SK-N-SH (cell line): Measurements from ENCODE around the gene PCIF1.

Experiments used
- CTCF ChIP-seq: fragments of 200-600 bp; sonication (generic); IDR thresholded peaks from 2 replicates; pipeline ENCODE4 v1.6.1; 2017; ENCODE audit warnings: antibody characterized with exemption, mild to moderate bottlenecking, moderate library complexity
- FOXM1 ChIP-seq: IDR thresholded peaks from 2 replicates; pipeline ENCODE4 v1.4.0; 2012; ENCODE audit warnings: low read depth, mild to moderate bottlenecking
- MXI1 ChIP-seq: IDR thresholded peaks from 2 replicates; pipeline ENCODE4 v1.6.1; 2012; ENCODE audit warnings: mild to moderate bottlenecking, low read depth, low read length, improper control_type of control experiment
- REST ChIP-seq: IDR thresholded peaks from 2 replicates; pipeline ENCODE4 v1.6.1; 2012; ENCODE audit warnings: mild to moderate bottlenecking, low read depth, low read length, moderate library complexity
- SIN3A ChIP-seq: IDR thresholded peaks from 2 replicates; pipeline ENCODE4 v1.6.1; 2012; ENCODE audit warnings: low read depth, mild to moderate bottlenecking, low read length, moderate library complexity, borderline replicate concordance
- ZBTB33 ChIP-seq: IDR thresholded peaks from 2 replicates; pipeline ENCODE4 v1.4.0; 2012; ENCODE audit warnings: low read depth, borderline replicate concordance

GRCh38 chr20:45968801-45969711, 34.6 kb downstream of the PCIF1 start:
- TF ChIP-seq CTCF (no peak), FOXM1 (no peak), MXI1 (no peak), REST (no peak), SIN3A (no peak), ZBTB33 (no peak)
